Peyer's patch (tissue), 4 donors: ENCODE data around the gene ASB1. TPM values are rescaled to one million over a fixed set of nuclear protein-coding genes. Genes with fewer than 3 reads are reported as not detected.

Source experiments
- DNase-seq, 3 donors: peaks; one replicate each; pipeline ENCODE4 v3.0.0-alpha.2; 2017 to 2019
- H3K27ac ChIP-seq, 4 donors: fragments of 200-600 bp; sonication (generic); one replicate each; pipeline ENCODE4 v1.5.1; 2016 to 2019
- H3K27me3 ChIP-seq, 2 donors: fragments of 200-600 bp; sonication (generic); one replicate each; pipeline ENCODE4 v1.5.1; 2019
- H3K36me3 ChIP-seq, 3 donors: fragments of 200-600 bp; sonication (generic); one replicate each; pipeline ENCODE4 v1.5.1; 2016 to 2019
- H3K4me1 ChIP-seq, 4 donors: fragments of 200-600 bp; sonication (generic); one replicate each; pipeline ENCODE4 v1.5.1; 2016 to 2019
- H3K4me3 ChIP-seq, 4 donors: fragments of 200-600 bp; sonication (generic); 1 replicate in 3 of 4; 2 replicates in 1 of 4; pipeline ENCODE4 v1.5.1; 2016 to 2019; ENCODE audit warnings: mild to moderate bottlenecking in 1 of 4
- H3K9me3 ChIP-seq, 4 donors: fragments of 200-600 bp; sonication (generic); one replicate each; pipeline ENCODE4 v1.5.1; 2016 to 2019; ENCODE audit warnings: mild to moderate bottlenecking in 1 of 4
- CTCF ChIP-seq, 6 experiments: fragments of 450-650 bp in 4 of 6; fragments of 200-600 bp in 2 of 6; sonication (generic) in 1 of 6; IDR thresholded peaks; one replicate each; pipeline ENCODE4 v1.5.1; 2017 to 2019; ENCODE audit warnings: antibody characterized with exemption in 6 of 6, mild to moderate bottlenecking in 3 of 6, moderate library complexity in 1 of 6
- POLR2A ChIP-seq, 2 donors: fragments of 450-650 bp; IDR thresholded peaks; one replicate each; pipeline ENCODE4 v1.5.1; 2017; ENCODE audit warnings: antibody characterized with exemption in 2 of 2, mild to moderate bottlenecking in 2 of 2, moderate library complexity in 2 of 2
- total RNA-seq, 4 donors: library from RNA; depleted of rRNA; stranded (reverse); fragments of >200 nt; gene quantifications; one replicate each; pipeline ENCODE4 v1.1.0, GENCODE V29; 2016

The ASB1 gene
- total RNA-seq, 4 donors from 2014 or later, result 17.5 to 62.7 (median 24.9) TPM

- H3K36me3 ChIP-seq, result no peaks in the 10 kb centered on the region
- H3K4me1 ChIP-seq, result no peaks in the 10 kb centered on the region
- no peak for DNase-seq
- no peaks in the 10 kb centered on the region for H3K27me3 ChIP-seq
- H3K27ac ChIP-seq, result no peak overlapping the region
- no peaks in the 10 kb centered on the region for H3K9me3 ChIP-seq
- TF ChIP-seq CTCF (IDR thresholded peaks at IDR 0.05), result no peak
- no peak for TF ChIP-seq POLR2A (IDR thresholded peaks at IDR 0.05)
- H3K4me3 ChIP-seq, result no peak overlapping the region
Measured at GRCh38 chr2:238406221-238406997, 20.3 kb upstream of the ASB1 start.

- H3K4me1 ChIP-seq, result no peaks in the 10 kb centered on the region
- no peaks in the 10 kb centered on the region for H3K9me3 ChIP-seq
- no peaks in the 10 kb centered on the region for H3K36me3 ChIP-seq
- no peaks in the 10 kb centered on the region for H3K27me3 ChIP-seq
- no peak overlapping the region for H3K27ac ChIP-seq
- DNase-seq, result no peak
- no peak for TF ChIP-seq CTCF (IDR thresholded peaks at IDR 0.05)
- no peak for TF ChIP-seq POLR2A (IDR thresholded peaks at IDR 0.05)
- no peak overlapping the region for H3K4me3 ChIP-seq
Measured at GRCh38 chr2:238406998-238407285, 19.8 kb upstream of the ASB1 start.

GRCh38 chr2:238407566-238407965 is 19.2 kb upstream of the ASB1 start:
- TF ChIP-seq POLR2A (IDR thresholded peaks at IDR 0.05) (no peak), CTCF (IDR thresholded peaks at IDR 0.05) (no peak)
- Histone ChIP-seq H3K9me3 (no peaks in the 10 kb centered on the region), H3K4me1 (no peaks in the 10 kb centered on the region), H3K27me3 (no peaks in the 10 kb centered on the region), H3K36me3 (no peaks in the 10 kb centered on the region), H3K27ac (no peak overlapping the region), H3K4me3 (no peak overlapping the region)
- DNase-seq, result no peak

- H3K27me3 ChIP-seq, result no peaks in the 10 kb centered on the region
- H3K9me3 ChIP-seq, result no peaks in the 10 kb centered on the region
- DNase-seq, result no peak
- no peak overlapping the region for H3K4me3 ChIP-seq
- H3K36me3 ChIP-seq, result no peaks in the 10 kb centered on the region
- H3K4me1 ChIP-seq, result no peaks in the 10 kb centered on the region
- H3K27ac ChIP-seq, result no peak overlapping the region
- TF ChIP-seq CTCF (IDR thresholded peaks at IDR 0.05), result no peak
- TF ChIP-seq POLR2A (IDR thresholded peaks at IDR 0.05), result no peak
Measured at GRCh38 chr2:238408615-238409340, 17.9 kb upstream of the ASB1 start.

- no peak overlapping the region for H3K4me3 ChIP-seq
- no peak for DNase-seq
- no peaks in the 10 kb centered on the region for H3K9me3 ChIP-seq
- no peak overlapping the region for H3K27ac ChIP-seq
- H3K27me3 ChIP-seq, result no peaks in the 10 kb centered on the region
- TF ChIP-seq POLR2A (IDR thresholded peaks at IDR 0.05) (no peak), CTCF (IDR thresholded peaks at IDR 0.05) (no peak)
- H3K36me3 ChIP-seq, result no peaks in the 10 kb centered on the region
- no peaks in the 10 kb centered on the region for H3K4me1 ChIP-seq
Measured at GRCh38 chr2:238409341-238410199, 17.2 kb upstream of the ASB1 start.
